ENCODE results near the gene PGM1. TPM values are rescaled to one million over a fixed set of nuclear protein-coding genes. Genes with fewer than 3 reads are reported as not detected.

PGM1 gene
- total RNA-seq, 1 experiment from 2014 or later, result 111 TPM

DNA sequence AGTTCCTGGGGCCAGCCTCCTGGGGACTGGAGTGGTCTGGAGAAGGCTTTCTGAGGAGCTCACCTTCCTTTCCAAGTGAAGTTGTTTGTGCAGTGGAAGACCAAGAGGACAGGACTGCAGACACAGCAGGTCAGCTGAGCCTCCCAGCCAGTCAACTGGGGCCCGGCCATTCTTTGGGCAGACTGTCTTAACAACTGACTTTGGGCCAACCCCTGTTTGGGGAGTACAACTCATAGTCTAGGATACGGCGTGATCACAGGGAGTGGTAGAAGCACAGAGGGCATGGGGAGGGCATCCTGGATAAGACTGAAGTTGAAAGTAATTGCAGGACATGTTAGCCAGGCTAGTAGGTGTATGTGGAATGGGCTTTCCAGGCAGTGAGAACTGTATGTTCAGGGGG is 50.3 kb downstream of the PGM1 start (continued):
- TF ChIP-seq, protein P1, sequence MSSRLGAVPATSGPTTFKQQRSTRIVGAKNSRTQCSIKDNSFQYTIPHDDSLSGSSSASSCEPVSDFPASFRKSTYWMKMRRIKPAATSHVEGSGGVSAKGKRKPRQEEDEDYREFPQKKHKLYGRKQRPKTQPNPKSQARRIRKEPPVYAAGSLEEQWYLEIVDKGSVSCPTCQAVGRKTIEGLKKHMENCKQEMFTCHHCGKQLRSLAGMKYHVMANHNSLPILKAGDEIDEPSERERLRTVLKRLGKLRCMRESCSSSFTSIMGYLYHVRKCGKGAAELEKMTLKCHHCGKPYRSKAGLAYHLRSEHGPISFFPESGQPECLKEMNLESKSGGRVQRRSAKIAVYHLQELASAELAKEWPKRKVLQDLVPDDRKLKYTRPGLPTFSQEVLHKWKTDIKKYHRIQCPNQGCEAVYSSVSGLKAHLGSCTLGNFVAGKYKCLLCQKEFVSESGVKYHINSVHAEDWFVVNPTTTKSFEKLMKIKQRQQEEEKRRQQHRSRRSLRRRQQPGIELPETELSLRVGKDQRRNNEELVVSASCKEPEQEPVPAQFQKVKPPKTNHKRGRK (CRISPR knock-in tag; IDR thresholded peaks at IDR 0.05; ENCODE audit: borderline replicate concordance), result no peak
- TF ChIP-seq NR2C2 (CRISPR knock-in tag; IDR thresholded peaks at IDR 0.05) (no peak), ZNF671 (CRISPR knock-in tag; IDR thresholded peaks at IDR 0.05) (no peak)
- TF ChIP-seq, protein P2, sequence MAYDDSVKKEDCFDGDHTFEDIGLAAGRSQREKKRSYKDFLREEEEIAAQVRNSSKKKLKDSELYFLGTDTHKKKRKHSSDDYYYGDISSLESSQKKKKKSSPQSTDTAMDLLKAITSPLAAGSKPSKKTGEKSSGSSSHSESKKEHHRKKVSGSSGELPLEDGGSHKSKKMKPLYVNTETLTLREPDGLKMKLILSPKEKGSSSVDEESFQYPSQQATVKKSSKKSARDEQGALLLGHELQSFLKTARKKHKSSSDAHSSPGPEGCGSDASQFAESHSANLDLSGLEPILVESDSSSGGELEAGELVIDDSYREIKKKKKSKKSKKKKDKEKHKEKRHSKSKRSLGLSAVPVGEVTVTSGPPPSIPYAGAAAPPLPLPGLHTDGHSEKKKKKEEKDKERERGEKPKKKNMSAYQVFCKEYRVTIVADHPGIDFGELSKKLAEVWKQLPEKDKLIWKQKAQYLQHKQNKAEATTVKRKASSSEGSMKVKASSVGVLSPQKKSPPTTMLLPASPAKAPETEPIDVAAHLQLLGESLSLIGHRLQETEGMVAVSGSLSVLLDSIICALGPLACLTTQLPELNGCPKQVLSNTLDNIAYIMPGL (CRISPR knock-in tag; IDR thresholded peaks at IDR 0.05), result no peak
- TF ChIP-seq, protein P3, sequence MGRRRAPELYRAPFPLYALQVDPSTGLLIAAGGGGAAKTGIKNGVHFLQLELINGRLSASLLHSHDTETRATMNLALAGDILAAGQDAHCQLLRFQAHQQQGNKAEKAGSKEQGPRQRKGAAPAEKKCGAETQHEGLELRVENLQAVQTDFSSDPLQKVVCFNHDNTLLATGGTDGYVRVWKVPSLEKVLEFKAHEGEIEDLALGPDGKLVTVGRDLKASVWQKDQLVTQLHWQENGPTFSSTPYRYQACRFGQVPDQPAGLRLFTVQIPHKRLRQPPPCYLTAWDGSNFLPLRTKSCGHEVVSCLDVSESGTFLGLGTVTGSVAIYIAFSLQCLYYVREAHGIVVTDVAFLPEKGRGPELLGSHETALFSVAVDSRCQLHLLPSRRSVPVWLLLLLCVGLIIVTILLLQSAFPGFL (CRISPR knock-in tag; IDR thresholded peaks at IDR 0.05; ENCODE audit: borderline replicate concordance), result no peak

DNA sequence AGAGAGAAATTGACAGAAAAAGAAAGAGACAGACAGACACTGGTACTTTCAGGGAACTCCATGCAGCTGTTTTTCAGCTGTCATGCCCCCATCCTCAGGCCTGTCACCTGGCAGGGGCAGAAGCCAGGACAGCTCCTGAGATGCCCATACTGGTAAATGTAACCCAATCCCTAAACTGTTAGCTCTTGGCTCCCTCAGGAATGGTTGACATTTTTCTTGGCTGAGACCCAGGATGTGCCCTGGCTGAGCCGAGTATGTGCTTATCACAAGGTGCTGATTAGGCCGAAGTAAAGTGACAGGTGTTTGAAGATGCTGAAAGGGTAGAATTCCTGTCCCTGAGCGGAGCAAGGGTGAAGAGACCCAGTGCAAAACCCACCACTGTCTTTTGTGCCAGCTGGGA is 50.7 kb downstream of the PGM1 start:
- DNase-seq (ENCODE audit: low spot score) (no peak), ATAC-seq (no peak)
- no peak overlapping the region for H3K27ac Mint-ChIP-seq
- H3K4me1 Mint-ChIP-seq, result peaks cover 4% of the 10 kb centered on the region; the same call in 1 of the 2 replicates
- ChIA-PET CTCF (interaction anchor here (0.9 to 1.1 kb wide), 2 partner anchors 21 to 27 kb away, joined by 3 read pairs; no protein-coding TSS in a partner anchor), POLR2A (no interaction called here)
- H3K36me3 Mint-ChIP-seq, result peaks cover 40% of the 10 kb centered on the region
- H3K27me3 Mint-ChIP-seq (ENCODE audit: low read depth), result no peaks in the 10 kb centered on the region
- no peaks in the 10 kb centered on the region for H3K9me3 Mint-ChIP-seq
- no peak overlapping the region for H3K4me3 Mint-ChIP-seq
- TF ChIP-seq TP53 (CRISPR knock-in tag; IDR thresholded peaks at IDR 0.05), result no peak
- no peak for TF ChIP-seq ETV6 (CRISPR knock-in tag; IDR thresholded peaks at IDR 0.05)
- TF ChIP-seq KAT7 (CRISPR knock-in tag; IDR thresholded peaks at IDR 0.05; ENCODE audit: borderline replicate concordance), result no peak
- no peak for TF ChIP-seq CREB1 (CRISPR knock-in tag; IDR thresholded peaks at IDR 0.05)
- TF ChIP-seq, protein P4, sequence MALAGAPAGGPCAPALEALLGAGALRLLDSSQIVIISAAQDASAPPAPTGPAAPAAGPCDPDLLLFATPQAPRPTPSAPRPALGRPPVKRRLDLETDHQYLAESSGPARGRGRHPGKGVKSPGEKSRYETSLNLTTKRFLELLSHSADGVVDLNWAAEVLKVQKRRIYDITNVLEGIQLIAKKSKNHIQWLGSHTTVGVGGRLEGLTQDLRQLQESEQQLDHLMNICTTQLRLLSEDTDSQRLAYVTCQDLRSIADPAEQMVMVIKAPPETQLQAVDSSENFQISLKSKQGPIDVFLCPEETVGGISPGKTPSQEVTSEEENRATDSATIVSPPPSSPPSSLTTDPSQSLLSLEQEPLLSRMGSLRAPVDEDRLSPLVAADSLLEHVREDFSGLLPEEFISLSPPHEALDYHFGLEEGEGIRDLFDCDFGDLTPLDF (CRISPR knock-in tag; IDR thresholded peaks at IDR 0.05), result no peak
- TF ChIP-seq NR2C2 (CRISPR knock-in tag; IDR thresholded peaks at IDR 0.05), result no peak
- no peak for TF ChIP-seq IRF2 (CRISPR knock-in tag; IDR thresholded peaks at IDR 0.05; ENCODE audit: borderline replicate concordance, low read depth)
- TF ChIP-seq, protein P5, sequence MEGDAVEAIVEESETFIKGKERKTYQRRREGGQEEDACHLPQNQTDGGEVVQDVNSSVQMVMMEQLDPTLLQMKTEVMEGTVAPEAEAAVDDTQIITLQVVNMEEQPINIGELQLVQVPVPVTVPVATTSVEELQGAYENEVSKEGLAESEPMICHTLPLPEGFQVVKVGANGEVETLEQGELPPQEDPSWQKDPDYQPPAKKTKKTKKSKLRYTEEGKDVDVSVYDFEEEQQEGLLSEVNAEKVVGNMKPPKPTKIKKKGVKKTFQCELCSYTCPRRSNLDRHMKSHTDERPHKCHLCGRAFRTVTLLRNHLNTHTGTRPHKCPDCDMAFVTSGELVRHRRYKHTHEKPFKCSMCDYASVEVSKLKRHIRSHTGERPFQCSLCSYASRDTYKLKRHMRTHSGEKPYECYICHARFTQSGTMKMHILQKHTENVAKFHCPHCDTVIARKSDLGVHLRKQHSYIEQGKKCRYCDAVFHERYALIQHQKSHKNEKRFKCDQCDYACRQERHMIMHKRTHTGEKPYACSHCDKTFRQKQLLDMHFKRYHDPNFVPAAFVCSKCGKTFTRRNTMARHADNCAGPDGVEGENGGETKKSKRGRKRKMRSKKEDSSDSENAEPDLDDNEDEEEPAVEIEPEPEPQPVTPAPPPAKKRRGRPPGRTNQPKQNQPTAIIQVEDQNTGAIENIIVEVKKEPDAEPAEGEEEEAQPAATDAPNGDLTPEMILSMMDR (IDR thresholded peaks at IDR 0.05), result no peak
- TF ChIP-seq SP1 (CRISPR knock-in tag; conservative IDR thresholded peaks at IDR 0.05), result no peak

DNA sequence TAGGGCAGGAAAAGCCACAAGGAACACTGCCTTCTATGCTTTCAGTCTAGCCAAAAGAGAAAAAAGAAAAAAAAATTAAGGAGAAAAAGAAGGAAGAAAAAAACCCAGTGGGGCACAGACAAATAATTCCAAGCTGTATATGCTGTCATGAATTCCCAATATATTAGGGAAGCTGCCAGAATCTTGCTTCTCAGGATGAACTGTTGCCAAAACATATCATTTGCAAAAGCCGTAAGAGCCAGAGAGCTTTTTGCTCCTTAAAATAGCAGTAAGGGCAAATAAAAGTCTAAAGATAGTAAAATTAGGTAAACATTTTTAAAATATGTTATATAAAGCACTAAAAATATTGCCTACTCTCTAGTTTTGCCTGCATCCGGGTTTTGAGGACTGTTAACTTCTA is 52.1 kb downstream of the PGM1 start:
- no peak for ATAC-seq
- Mint-ChIP-seq H3K27me3 (ENCODE audit: low read depth) (no peaks in the 10 kb centered on the region), H3K36me3 (peaks cover 36% of the 10 kb centered on the region), H3K9me3 (no peaks in the 10 kb centered on the region), H3K4me3 (no peak overlapping the region), H3K4me1 (peaks cover 4% of the 10 kb centered on the region; the same call in 1 of the 2 replicates), H3K27ac (no peak overlapping the region)
- no peak for DNase-seq (ENCODE audit: low spot score)
- POLR2A ChIA-PET, result no interaction called here
- CTCF ChIA-PET, result interaction anchor here (1.0 kb wide), 1 partner anchor 29 kb away, joined by 4 read pairs; no protein-coding TSS in a partner anchor
- TF ChIP-seq, protein P6, sequence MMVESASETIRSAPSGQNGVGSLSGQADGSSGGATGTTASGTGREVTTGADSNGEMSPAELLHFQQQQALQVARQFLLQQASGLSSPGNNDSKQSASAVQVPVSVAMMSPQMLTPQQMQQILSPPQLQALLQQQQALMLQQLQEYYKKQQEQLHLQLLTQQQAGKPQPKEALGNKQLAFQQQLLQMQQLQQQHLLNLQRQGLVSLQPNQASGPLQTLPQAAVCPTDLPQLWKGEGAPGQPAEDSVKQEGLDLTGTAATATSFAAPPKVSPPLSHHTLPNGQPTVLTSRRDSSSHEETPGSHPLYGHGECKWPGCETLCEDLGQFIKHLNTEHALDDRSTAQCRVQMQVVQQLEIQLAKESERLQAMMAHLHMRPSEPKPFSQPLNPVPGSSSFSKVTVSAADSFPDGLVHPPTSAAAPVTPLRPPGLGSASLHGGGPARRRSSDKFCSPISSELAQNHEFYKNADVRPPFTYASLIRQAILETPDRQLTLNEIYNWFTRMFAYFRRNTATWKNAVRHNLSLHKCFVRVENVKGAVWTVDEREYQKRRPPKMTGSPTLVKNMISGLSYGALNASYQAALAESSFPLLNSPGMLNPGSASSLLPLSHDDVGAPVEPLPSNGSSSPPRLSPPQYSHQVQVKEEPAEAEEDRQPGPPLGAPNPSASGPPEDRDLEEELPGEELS (CRISPR knock-in tag; IDR thresholded peaks at IDR 0.05), result no peak
- no peak for TF ChIP-seq KAT7 (CRISPR knock-in tag; IDR thresholded peaks at IDR 0.05; ENCODE audit: borderline replicate concordance)
- TF ChIP-seq, protein P7, sequence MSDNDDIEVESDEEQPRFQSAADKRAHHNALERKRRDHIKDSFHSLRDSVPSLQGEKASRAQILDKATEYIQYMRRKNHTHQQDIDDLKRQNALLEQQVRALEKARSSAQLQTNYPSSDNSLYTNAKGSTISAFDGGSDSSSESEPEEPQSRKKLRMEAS (CRISPR knock-in tag; IDR thresholded peaks at IDR 0.05), result no peak
- TF ChIP-seq, protein P8, sequence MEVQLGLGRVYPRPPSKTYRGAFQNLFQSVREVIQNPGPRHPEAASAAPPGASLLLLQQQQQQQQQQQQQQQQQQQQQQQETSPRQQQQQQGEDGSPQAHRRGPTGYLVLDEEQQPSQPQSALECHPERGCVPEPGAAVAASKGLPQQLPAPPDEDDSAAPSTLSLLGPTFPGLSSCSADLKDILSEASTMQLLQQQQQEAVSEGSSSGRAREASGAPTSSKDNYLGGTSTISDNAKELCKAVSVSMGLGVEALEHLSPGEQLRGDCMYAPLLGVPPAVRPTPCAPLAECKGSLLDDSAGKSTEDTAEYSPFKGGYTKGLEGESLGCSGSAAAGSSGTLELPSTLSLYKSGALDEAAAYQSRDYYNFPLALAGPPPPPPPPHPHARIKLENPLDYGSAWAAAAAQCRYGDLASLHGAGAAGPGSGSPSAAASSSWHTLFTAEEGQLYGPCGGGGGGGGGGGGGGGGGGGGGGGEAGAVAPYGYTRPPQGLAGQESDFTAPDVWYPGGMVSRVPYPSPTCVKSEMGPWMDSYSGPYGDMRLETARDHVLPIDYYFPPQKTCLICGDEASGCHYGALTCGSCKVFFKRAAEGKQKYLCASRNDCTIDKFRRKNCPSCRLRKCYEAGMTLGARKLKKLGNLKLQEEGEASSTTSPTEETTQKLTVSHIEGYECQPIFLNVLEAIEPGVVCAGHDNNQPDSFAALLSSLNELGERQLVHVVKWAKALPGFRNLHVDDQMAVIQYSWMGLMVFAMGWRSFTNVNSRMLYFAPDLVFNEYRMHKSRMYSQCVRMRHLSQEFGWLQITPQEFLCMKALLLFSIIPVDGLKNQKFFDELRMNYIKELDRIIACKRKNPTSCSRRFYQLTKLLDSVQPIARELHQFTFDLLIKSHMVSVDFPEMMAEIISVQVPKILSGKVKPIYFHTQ (CRISPR knock-in tag; IDR thresholded peaks at IDR 0.05), result no peak
- TF ChIP-seq CREM (CRISPR knock-in tag; IDR thresholded peaks at IDR 0.05), result no peak
- TF ChIP-seq PRRX2 (CRISPR knock-in tag; IDR thresholded peaks at IDR 0.05), result no peak
- TF ChIP-seq ZNF423 (CRISPR knock-in tag; IDR thresholded peaks at IDR 0.05), result no peak
- TF ChIP-seq, protein P9, sequence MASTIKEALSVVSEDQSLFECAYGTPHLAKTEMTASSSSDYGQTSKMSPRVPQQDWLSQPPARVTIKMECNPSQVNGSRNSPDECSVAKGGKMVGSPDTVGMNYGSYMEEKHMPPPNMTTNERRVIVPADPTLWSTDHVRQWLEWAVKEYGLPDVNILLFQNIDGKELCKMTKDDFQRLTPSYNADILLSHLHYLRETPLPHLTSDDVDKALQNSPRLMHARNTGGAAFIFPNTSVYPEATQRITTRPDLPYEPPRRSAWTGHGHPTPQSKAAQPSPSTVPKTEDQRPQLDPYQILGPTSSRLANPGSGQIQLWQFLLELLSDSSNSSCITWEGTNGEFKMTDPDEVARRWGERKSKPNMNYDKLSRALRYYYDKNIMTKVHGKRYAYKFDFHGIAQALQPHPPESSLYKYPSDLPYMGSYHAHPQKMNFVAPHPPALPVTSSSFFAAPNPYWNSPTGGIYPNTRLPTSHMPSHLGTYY (CRISPR knock-in tag; IDR thresholded peaks at IDR 0.05), result no peak

Measured in WTC11 (cell line).